ENCODE data around the gene TMED7.

GRCh38 chr5:115655994-115656393, 30.2 kb upstream of the TMED7 start:
- TF ChIP-seq POLR2A (IDR thresholded peaks at IDR 0.05; ENCODE audit: low read depth, low read length) (no peak), CTCF (conservative IDR thresholded peaks at IDR 0.05; ENCODE audit: low read depth, low read length) (no peak), FOS (IDR thresholded peaks at IDR 0.05; ENCODE audit: low read depth, low read length) (no peak), BHLHE40 (IDR thresholded peaks at IDR 0.05; ENCODE audit: low read depth, low read length) (no peak), RCOR1 (IDR thresholded peaks at IDR 0.05; ENCODE audit: insufficient replicate concordance, low read length) (no peak), MAFK (IDR thresholded peaks at IDR 0.05; ENCODE audit: low read depth, low read length) (no peak), RFX5 (IDR thresholded peaks at IDR 0.05; ENCODE audit: low read depth, low read length) (no peak), CHD1 (IDR thresholded peaks at IDR 0.05; ENCODE audit: low read depth, low read length) (no peak), SMC3 (IDR thresholded peaks at IDR 0.05; ENCODE audit: low read depth, low read length) (no peak), CEBPB (IDR thresholded peaks at IDR 0.05; ENCODE audit: low read depth, low read length) (no peak), RAD21 (IDR thresholded peaks at IDR 0.05; ENCODE audit: low read length) (no peak)
